Heart left ventricle (tissue), 16 donors: Measurements from ENCODE around the gene STIMATE. TPM values are rescaled to one million over a fixed set of nuclear protein-coding genes. Genes with fewer than 3 reads are reported as not detected.

ENCODE experiments used
- ATAC-seq, 4 donors: fragments of 200-7000 bp; cut with Tn5 transposase; one replicate each; pipeline ENCODE4 v1.9.1; 2020 to 2022; ENCODE audit warnings: moderate library complexity in 4 of 4, mild to moderate bottlenecking in 3 of 4, moderate number of reproducible peaks in 1 of 4
- DNase-seq, 5 donors: peaks; one replicate each; pipeline ENCODE4 v3.0.0-alpha.2; 2020
- H3K27ac ChIP-seq, 12 donors: fragments of 200-600 bp; sonication (generic) in 4 of 12; one replicate each; pipeline versions ENCODE4 v1.5.0 to v1.8.0; 2016 to 2022; ENCODE audit warnings: mild to moderate bottlenecking in 2 of 12
- H3K27me3 ChIP-seq, 9 donors: fragments of 200-600 bp; sonication (generic) in 2 of 9; one replicate each; pipeline versions ENCODE4 v1.5.1 to v1.8.0; 2016 to 2022; ENCODE audit warnings: mild to moderate bottlenecking in 3 of 9
- H3K36me3 ChIP-seq, 9 donors: fragments of 200-600 bp; sonication (generic) in 2 of 9; one replicate each; pipeline versions ENCODE4 v1.5.0 to v1.8.0; 2018 to 2022; ENCODE audit warnings: mild to moderate bottlenecking in 2 of 9
- H3K4me1 ChIP-seq, 12 donors: fragments of 200-600 bp; sonication (generic) in 4 of 12; one replicate each; pipeline versions ENCODE4 v1.5.0 to v1.8.0; 2016 to 2022; ENCODE audit warnings: mild to moderate bottlenecking in 3 of 12
- H3K4me3 ChIP-seq, 12 donors: fragments of 200-600 bp; sonication (generic) in 4 of 12; one replicate each; pipeline versions ENCODE4 v1.5.0 to v1.8.0; 2017 to 2022; ENCODE audit warnings: mild to moderate bottlenecking in 9 of 12, moderate library complexity in 4 of 12
- H3K9me3 ChIP-seq, 12 donors: fragments of 200-600 bp; sonication (generic) in 4 of 12; one replicate each; pipeline versions ENCODE4 v1.5.0 to v1.8.0; 2016 to 2022; ENCODE audit warnings: mild to moderate bottlenecking in 1 of 12
- POLR2A ChIP-seq, 2 donors: fragments of 450-650 bp; IDR thresholded peaks; one replicate each; pipeline ENCODE4 v1.6.1; 2017; ENCODE audit warnings: antibody characterized with exemption in 2 of 2, mild to moderate bottlenecking in 2 of 2, moderate library complexity in 2 of 2
- WGBS, 4 donors: extraction: QIAGEN DNeasy Blood & Tissue Kit in 2 of 4; methylation state at CpG; one replicate each; pipeline versions ENCODE4 v1.1.5 to v1.1.7; 2013 to 2018; 5-methylcytosine and 5-hydroxymethylcytosine counted together
- intact Hi-C, 10 donors: fragments of 100-400 bp; cut with DNase I; formaldehyde crosslinking; loops; one replicate each; pipeline versions ENCODE4 v1.11.1 to v1.14.2; 2022
- polyA plus RNA-seq, 2 donors: library from polyadenylated mRNA; stranded (reverse); fragments of 200-250 nt; gene quantifications; one replicate each; pipeline ENCODE4 v1.2.3, GENCODE V29; 2013
- total RNA-seq, 9 donors: library from RNA; depleted of rRNA in 2 of 9; stranded (reverse); fragments of >200 nt in 2 of 9; fragmentation: NEBNext Ultra II Directional in 3 of 9; extraction: Animal tissue kit (Norgen Biotek cat#: 25700) in 3 of 9; gene quantifications; one replicate each; pipeline versions ENCODE4 v1.1.0 to v1.2.4, GENCODE V29; 2016 to 2023
- TF ChIP-seq, protein P1 (sequence below), 12 donors: fragments of 200-600 bp; sonication (generic) in 4 of 12; IDR thresholded peaks; one replicate each; pipeline versions ENCODE4 v1.5.0 to v1.8.0; 2018 to 2022; ENCODE audit warnings: antibody characterized with exemption in 12 of 12, mild to moderate bottlenecking in 5 of 12
- donor health status: ischemic (EF 13 %, LVEDD 7.1; RV severe dilation, severe dysfunction).
- donor health status: healthy with polysubstance abuse.
- donor health status: DM: no; HTN: yes; CAD: no.
- donor health status: DM: no; HTN: no; CAD: no.
- donor health status: ischemic (EF 25% LVEDD 6.9; RV normal size, moderate dysfunction).
- donor health status: ischemic (EF 25% LVEDD 5.7; RV mildly dilated, moderate dysfunction).
- donor health status: healthy.
- donor health status: DM: yes; HTN: yes; CAD: no.
- donor health status: ischemic (EF 35%, LVEDD 5.7; RV mildly dilated, moderate dysfunction).
- donor health status: nonischemic (EF 11% LVEDD 7.7; RV severe dilation, severe dysfunction).
- donor health status: DM: yes; HTN: yes; CAD: no.
- donor health status: PGD.
- donor health status: ischemic (EF 29% LVEDD 5.4; RV normal size, mild dysfunction).
- donor health status: nonischemic (EF 23%, LVEDD 6.1; RV moderate dilation, normal function).

The STIMATE gene
- total and polyA plus RNA-seq, 11 donors, result 3.4 to 17.1 (median 9.4) TPM

DNA sequence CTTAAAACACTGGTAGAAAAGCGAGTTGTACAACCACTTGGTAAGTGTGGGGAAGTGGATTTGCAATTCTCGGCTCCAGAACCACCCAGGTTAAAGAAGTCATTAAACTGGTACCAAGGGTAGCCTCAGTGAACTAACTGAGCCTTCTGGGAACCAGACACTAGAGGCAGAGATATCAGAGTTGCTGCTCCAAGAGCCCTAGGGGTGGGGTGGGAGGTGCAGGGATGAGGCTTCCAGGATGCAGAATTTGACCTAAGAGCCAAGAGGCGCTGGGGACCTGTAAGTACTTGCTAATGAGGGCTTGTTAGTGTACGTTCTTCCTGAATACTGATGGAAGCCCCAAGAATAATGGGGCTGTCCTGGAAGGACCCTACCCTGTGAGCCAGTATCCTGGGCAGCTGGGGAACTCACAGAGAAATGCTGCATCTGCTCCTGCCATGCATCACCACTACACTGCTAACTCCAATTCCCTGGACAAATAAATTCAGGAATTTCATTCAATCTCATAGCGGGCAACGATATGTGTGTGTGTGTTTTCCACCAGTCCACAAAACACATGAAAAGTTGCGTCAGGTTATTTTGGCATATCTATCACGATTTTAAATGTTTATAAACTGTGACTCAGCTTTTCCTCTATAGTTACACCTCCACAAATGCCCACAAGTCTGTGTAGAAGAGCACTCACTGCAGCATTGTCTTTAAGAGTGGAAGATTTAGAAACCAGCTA lies 23.8 kb downstream of the STIMATE start:
- intact Hi-C loops, result no loop called here
- whole genome bisulfite sequencing, 4 donors, result 87 to 92% (median 90%) methylated on average over 8 of the region's 8 CpGs
- Histone ChIP-seq H3K36me3 (peaks cover 0 to 2% (median 0%) of the 10 kb centered on the region in 9 donors), H3K27me3 (no peaks in the 10 kb centered on the region), H3K4me1 (peaks cover 0 to 15% (median 0%) of the 10 kb centered on the region in 12 donors), H3K4me3 (no peak overlapping the region), H3K27ac (no peak overlapping the region), H3K9me3 (no peaks in the 10 kb centered on the region)
- DNase-seq (no peak), ATAC-seq (no peak)
- TF ChIP-seq, protein P1, sequence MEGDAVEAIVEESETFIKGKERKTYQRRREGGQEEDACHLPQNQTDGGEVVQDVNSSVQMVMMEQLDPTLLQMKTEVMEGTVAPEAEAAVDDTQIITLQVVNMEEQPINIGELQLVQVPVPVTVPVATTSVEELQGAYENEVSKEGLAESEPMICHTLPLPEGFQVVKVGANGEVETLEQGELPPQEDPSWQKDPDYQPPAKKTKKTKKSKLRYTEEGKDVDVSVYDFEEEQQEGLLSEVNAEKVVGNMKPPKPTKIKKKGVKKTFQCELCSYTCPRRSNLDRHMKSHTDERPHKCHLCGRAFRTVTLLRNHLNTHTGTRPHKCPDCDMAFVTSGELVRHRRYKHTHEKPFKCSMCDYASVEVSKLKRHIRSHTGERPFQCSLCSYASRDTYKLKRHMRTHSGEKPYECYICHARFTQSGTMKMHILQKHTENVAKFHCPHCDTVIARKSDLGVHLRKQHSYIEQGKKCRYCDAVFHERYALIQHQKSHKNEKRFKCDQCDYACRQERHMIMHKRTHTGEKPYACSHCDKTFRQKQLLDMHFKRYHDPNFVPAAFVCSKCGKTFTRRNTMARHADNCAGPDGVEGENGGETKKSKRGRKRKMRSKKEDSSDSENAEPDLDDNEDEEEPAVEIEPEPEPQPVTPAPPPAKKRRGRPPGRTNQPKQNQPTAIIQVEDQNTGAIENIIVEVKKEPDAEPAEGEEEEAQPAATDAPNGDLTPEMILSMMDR (IDR thresholded peaks at IDR 0.05), result no peak
- no peak for TF ChIP-seq POLR2A (IDR thresholded peaks at IDR 0.05)

GRCh38 chr3:52872245-52872644 lies 25.1 kb downstream of the STIMATE start:
- H3K4me3 ChIP-seq, result no peak overlapping the region
- ATAC-seq (no peak), DNase-seq (no peak)
- intact Hi-C loops, result no loop called here
- TF ChIP-seq, protein P1 (IDR thresholded peaks at IDR 0.05), result no peak
- TF ChIP-seq POLR2A (IDR thresholded peaks at IDR 0.05), result no peak
- H3K27ac ChIP-seq, result no peak overlapping the region
- H3K36me3 ChIP-seq, result no peaks in the 10 kb centered on the region
- peaks cover 0 to 15% (median 0%) of the 10 kb centered on the region in 12 donors for H3K4me1 ChIP-seq
- WGBS, 4 donors, result 93 to 99% (median 94%) methylated on average over 3 of the region's 3 CpGs
- H3K9me3 ChIP-seq, result no peaks in the 10 kb centered on the region
- H3K27me3 ChIP-seq, result no peaks in the 10 kb centered on the region

- TF ChIP-seq POLR2A (IDR thresholded peaks at IDR 0.05), result no peak
- TF ChIP-seq, protein P1 (IDR thresholded peaks at IDR 0.05), result no peak
- Histone ChIP-seq H3K27ac (no peak overlapping the region), H3K36me3 (no peaks in the 10 kb centered on the region), H3K4me3 (no peak overlapping the region), H3K9me3 (no peaks in the 10 kb centered on the region), H3K4me1 (peaks cover 0 to 15% (median 0%) of the 10 kb centered on the region in 12 donors), H3K27me3 (no peaks in the 10 kb centered on the region)
- WGBS, 4 donors, result 78 to 88% (median 85%) methylated on average over 9 of the region's 9 CpGs
- DNase-seq, result no peak
- ATAC-seq, result no peak
- intact Hi-C loops, result no loop called here
These were observed 25.6 kb downstream of the STIMATE start for GRCh38 chr3:52871761-52872160.

DNA sequence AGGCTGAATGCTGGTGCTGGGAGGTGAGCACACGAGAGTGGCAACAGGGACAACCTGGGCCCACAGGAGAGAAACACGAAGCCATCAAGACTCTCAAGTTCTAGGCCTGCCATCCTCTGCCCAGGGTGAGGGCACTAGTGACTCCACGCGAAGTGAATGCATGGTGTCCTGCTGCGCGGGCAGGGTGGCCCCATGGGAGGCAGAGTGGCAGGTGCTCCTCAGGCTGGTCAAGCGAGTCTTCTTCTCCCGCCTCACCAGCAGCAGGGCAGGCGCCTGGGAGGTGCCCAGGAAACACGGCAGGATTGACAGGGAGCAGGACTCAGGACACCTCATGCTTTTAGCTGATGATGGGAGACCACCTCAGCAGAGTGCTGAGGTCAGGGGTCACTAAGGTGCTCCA lies 26.9 kb downstream of the STIMATE start:
- no peak for ATAC-seq
- peaks cover 0 to 15% (median 0%) of the 10 kb centered on the region in 12 donors for H3K4me1 ChIP-seq
- no peak overlapping the region for H3K4me3 ChIP-seq
- DNase-seq, result no peak
- TF ChIP-seq, protein P1 (IDR thresholded peaks at IDR 0.05), result no peak
- no peak for TF ChIP-seq POLR2A (IDR thresholded peaks at IDR 0.05)
- no peak overlapping the region for H3K27ac ChIP-seq
- H3K9me3 ChIP-seq, result no peaks in the 10 kb centered on the region
- no peaks in the 10 kb centered on the region for H3K27me3 ChIP-seq
- WGBS, 4 donors, result 96 to 99% (median 98%) methylated on average over 10 of the region's 10 CpGs
- peaks cover 0 to 3% (median 0%) of the 10 kb centered on the region in 9 donors for H3K36me3 ChIP-seq
- intact Hi-C loops, result no loop called here
